Stimulated activated CD4-positive, alpha-beta T cell treated with anti-CD3 and anti-CD28 coated beads, Interleukin-12 subunit alpha, Interleukin-12 subunit beta, amount 100 ng/mL, for 24 hours (primary cell): ENCODE measurements around the gene DAPK2.
A peak's percentile ranks its signal among the peaks of the same experiment; 100 is the strongest.

ENCODE experiments used
- DNase-seq, 2 experiments: peaks; one replicate each; pipeline ENCODE4 v3.0.0-alpha.2; 2020; ENCODE audit warnings: low read depth in 2 of 2

The DAPK2 gene

GRCh38 chr15:63864186-63864585 lies 182.1 kb downstream of the DAPK2 start:
- no peak for DNase-seq

GRCh38 chr15:63861946-63862517 lies 184.3 kb downstream of the DAPK2 start:
- no peak for DNase-seq

GRCh38 chr15:63860555-63860954 lies 185.7 kb downstream of the DAPK2 start:
- DNase-seq, result no peak

GRCh38 chr15:63860155-63860554 lies 186.1 kb downstream of the DAPK2 start:
- DNase-seq, result peak; percentile 20 to 37

GRCh38 chr15:63858881-63859280 lies 187.4 kb downstream of the DAPK2 start:
- no peak for DNase-seq

- DNase-seq, result no peak
Observed at GRCh38 chr15:63858448-63858847, 187.8 kb downstream of the DAPK2 start.

GRCh38 chr15:63857461-63857856 lies 188.8 kb downstream of the DAPK2 start:
- DNase-seq, result no peak
